Loucy (cell line): ENCODE data around the gene C8G.

Source experiments
- H2AFZ ChIP-seq: fragments of 200-600 bp; sonication (generic); 2 replicates; pipeline ENCODE4 v1.6.0; 2016; ENCODE audit warnings: antibody characterized with exemption, mild to moderate bottlenecking, low read length, moderate library complexity
- H3F3A ChIP-seq: fragments of 200-600 bp; 2 replicates; pipeline ENCODE4 v1.6.0; 2016; ENCODE audit warnings: antibody characterized with exemption, low read depth, mild to moderate bottlenecking
- H3K27me3 ChIP-seq: fragments of 200-600 bp; sonication (generic); 2 replicates; pipeline ENCODE4 v1.6.1; 2014; ENCODE audit warnings: low read length, mild to moderate bottlenecking; ENCODE audit not compliant: insufficient read depth, poor library complexity, severe bottlenecking
- H3K36me3 ChIP-seq: fragments of 200-600 bp; sonication (generic); 2 replicates; pipeline ENCODE4 v1.6.1; 2016; ENCODE audit warnings: low read length; ENCODE audit not compliant: insufficient read depth
- H3K4me1 ChIP-seq: fragments of 200-600 bp; sonication (generic); 2 replicates; pipeline ENCODE4 v1.5.1; 2014; ENCODE audit warnings: low read length, mild to moderate bottlenecking; ENCODE audit not compliant: insufficient read depth, poor library complexity, severe bottlenecking
- H3K4me2 ChIP-seq: fragments of 200-600 bp; sonication (generic); 2 replicates; pipeline ENCODE4 v1.6.0; 2014; ENCODE audit warnings: antibody characterized with exemption, low read length, low read depth, mild to moderate bottlenecking; ENCODE audit not compliant: poor library complexity, severe bottlenecking
- H3K4me3 ChIP-seq: fragments of 200-600 bp; sonication (generic); 2 replicates; pipeline ENCODE4 v1.5.1; 2014; ENCODE audit warnings: low read length, mild to moderate bottlenecking, mixed read lengths; ENCODE audit not compliant: poor library complexity, severe bottlenecking
- H3K79me2 ChIP-seq: fragments of 200-600 bp; sonication (generic); 2 replicates; pipeline ENCODE4 v1.6.1; 2014; ENCODE audit warnings: low read length; ENCODE audit not compliant: insufficient read depth
- H3K9ac ChIP-seq: fragments of 200-600 bp; sonication (generic); 2 replicates; pipeline ENCODE4 v1.6.0; 2014; ENCODE audit warnings: mild to moderate bottlenecking, low read depth, low read length, moderate library complexity; ENCODE audit not compliant: poor library complexity, severe bottlenecking
- H3K9me2 ChIP-seq: fragments of 200-600 bp; sonication (generic); replicated peaks from 2 replicates; pipeline ENCODE4 v1.6.1; 2016; ENCODE audit warnings: low read depth, low read length, mixed read lengths
- H3K9me3 ChIP-seq: fragments of 200-600 bp; sonication (generic); 2 replicates; pipeline ENCODE4 v1.6.1; 2014; ENCODE audit warnings: mild to moderate bottlenecking, antibody characterized with exemption, low read length, low read depth; ENCODE audit not compliant: insufficient read depth
- H4K20me1 ChIP-seq: fragments of 200-600 bp; sonication (generic); 2 replicates; pipeline ENCODE4 v1.6.0; 2014; ENCODE audit warnings: antibody characterized with exemption, low read length, mild to moderate bottlenecking; ENCODE audit not compliant: insufficient read depth, poor library complexity, severe bottlenecking
- EZH2phosphoT487 ChIP-seq: fragments of 200-600 bp; IDR thresholded peaks from 2 replicates; pipeline ENCODE4 v1.6.1; 2018; ENCODE audit warnings: antibody characterized with exemption, mild to moderate bottlenecking, moderate library complexity, borderline replicate concordance
- TF ChIP-seq, protein P1 (sequence below): fragments of 200-600 bp; sonication (generic); conservative IDR thresholded peaks from 2 replicates; pipeline ENCODE4 v1.5.1; 2014; ENCODE audit warnings: mild to moderate bottlenecking, antibody characterized with exemption, low read length

The C8G gene

DNA sequence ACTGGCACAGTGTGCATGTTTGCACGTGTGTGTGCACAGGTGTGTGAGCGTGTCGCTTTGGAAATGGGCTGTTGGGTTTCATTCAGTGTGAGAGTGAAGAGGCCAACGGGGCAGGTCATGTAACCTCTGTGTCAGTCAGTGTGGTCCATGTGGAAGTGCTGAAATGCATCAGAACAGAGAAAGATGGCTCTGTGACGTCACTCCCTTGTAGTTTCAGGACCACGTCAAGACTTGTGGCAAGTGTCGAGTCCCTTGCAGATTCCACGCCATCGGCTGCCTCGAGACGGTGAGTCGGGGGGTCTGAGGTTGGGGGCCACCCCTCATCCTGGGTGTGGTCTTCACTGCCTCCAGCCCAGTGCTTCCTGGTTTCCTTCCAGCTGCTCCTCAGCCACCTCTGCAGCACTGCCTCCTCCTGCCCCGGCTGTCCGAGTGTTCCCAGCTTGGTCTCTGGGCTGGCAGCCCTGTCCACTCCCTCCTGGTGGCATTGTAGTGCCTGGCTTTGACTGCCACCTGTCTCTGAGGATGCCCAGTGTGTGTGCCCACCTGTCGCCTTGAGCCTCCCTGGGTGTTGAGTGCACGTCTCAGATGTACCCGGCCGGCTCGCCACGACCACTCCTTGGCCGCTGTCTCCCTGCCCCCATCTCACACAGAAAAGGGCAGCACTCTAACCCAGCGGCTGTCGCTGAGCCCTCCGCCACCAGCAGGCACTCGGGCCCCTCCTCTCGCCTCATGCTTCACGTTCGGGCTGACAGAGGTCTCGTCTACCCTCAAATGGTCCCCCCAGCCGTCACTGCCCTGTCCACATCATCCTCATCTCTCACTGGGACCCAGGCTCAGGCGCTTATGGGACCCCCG is 28.5 kb upstream of the C8G start:
- H3K9me2 ChIP-seq = no peaks in the 10 kb centered on the region
- no peaks in the 10 kb centered on the region for H4K20me1 ChIP-seq
- H3K36me3 ChIP-seq = peaks cover 69% of the 10 kb centered on the region; the same call in 1 of the 2 replicates
- H3K27me3 ChIP-seq = no peaks in the 10 kb centered on the region
- no peaks in the 10 kb centered on the region for H3K4me1 ChIP-seq
- no peaks in the 10 kb centered on the region for H3K9me3 ChIP-seq
- no peak overlapping the region for H3K4me2 ChIP-seq
- no peaks in the 10 kb centered on the region for H3F3A ChIP-seq
- H3K79me2 ChIP-seq = 0 out of 2 replicates have a peak, but pooled peaks cover 3% of the 10 kb centered on the region
- H3K4me3 ChIP-seq = no peak overlapping the region
- H3K9ac ChIP-seq = no peak overlapping the region
- no peak overlapping the region for H2AFZ ChIP-seq
- TF ChIP-seq, protein P1, sequence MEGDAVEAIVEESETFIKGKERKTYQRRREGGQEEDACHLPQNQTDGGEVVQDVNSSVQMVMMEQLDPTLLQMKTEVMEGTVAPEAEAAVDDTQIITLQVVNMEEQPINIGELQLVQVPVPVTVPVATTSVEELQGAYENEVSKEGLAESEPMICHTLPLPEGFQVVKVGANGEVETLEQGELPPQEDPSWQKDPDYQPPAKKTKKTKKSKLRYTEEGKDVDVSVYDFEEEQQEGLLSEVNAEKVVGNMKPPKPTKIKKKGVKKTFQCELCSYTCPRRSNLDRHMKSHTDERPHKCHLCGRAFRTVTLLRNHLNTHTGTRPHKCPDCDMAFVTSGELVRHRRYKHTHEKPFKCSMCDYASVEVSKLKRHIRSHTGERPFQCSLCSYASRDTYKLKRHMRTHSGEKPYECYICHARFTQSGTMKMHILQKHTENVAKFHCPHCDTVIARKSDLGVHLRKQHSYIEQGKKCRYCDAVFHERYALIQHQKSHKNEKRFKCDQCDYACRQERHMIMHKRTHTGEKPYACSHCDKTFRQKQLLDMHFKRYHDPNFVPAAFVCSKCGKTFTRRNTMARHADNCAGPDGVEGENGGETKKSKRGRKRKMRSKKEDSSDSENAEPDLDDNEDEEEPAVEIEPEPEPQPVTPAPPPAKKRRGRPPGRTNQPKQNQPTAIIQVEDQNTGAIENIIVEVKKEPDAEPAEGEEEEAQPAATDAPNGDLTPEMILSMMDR = no peak
- TF ChIP-seq EZH2phosphoT487 = no peak

DNA sequence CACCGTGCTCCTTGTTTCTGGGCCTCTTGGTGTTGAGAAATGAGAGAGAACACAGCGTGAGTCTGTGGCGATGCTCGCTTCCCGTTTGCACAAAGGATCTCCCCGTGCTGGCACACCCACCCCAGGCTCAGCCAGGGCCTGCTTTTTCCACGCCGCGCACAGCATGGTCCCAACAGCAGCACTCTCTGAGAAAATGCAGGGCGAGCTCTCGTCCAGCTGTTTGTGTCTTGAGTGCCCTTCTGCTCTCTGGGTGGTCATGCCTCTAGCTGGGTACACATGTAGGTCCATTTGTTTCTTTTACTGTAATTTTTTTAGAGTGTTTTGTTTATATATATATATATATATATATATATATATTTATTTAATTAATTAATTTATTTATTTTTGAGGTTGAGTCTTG is 27.1 kb upstream of the C8G start:
- no peak for TF ChIP-seq EZH2phosphoT487
- TF ChIP-seq, protein P1 = no peak
- H3K4me1 ChIP-seq = no peaks in the 10 kb centered on the region
- no peaks in the 10 kb centered on the region for H3F3A ChIP-seq
- H3K36me3 ChIP-seq = peaks cover 77% of the 10 kb centered on the region; the same call in 1 of the 2 replicates
- H3K27me3 ChIP-seq = no peaks in the 10 kb centered on the region
- no peak overlapping the region for H2AFZ ChIP-seq
- no peaks in the 10 kb centered on the region for H4K20me1 ChIP-seq
- no peak overlapping the region for H3K9ac ChIP-seq
- H3K79me2 ChIP-seq = 0 out of 2 replicates have a peak, but pooled peaks cover 3% of the 10 kb centered on the region
- no peaks in the 10 kb centered on the region for H3K9me3 ChIP-seq
- H3K4me2 ChIP-seq = no peak overlapping the region
- H3K9me2 ChIP-seq = no peaks in the 10 kb centered on the region
- no peak overlapping the region for H3K4me3 ChIP-seq

DNA sequence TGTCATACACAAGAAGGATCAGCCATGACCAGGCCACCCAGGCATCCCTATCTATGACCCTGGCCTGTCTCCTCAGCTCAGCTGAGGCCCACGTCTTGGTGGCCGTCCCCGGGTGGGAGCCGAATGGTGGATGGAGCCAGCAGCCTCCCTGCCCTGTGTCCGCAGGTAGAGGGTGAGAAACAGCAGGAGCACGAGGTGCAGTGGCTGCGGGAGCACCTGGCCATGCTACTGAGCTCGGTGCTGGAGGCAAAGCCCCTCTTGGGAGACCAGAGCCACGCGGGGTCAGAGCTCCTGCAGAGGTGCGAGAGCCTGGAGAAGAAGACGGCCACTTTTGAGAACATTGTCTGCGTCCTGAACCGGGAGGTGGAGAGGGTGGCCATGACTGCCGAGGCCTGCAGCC is 25.0 kb upstream of the C8G start:
- Histone ChIP-seq H3K4me1 (no peaks in the 10 kb centered on the region), H4K20me1 (no peaks in the 10 kb centered on the region), H3K4me3 (no peak overlapping the region), H3F3A (no peaks in the 10 kb centered on the region), H3K9ac (no peak overlapping the region), H3K79me2 (0 out of 2 replicates have a peak, but pooled peaks cover 3% of the 10 kb centered on the region), H2AFZ (no peak overlapping the region), H3K36me3 (peaks cover 76% of the 10 kb centered on the region; the same call in 1 of the 2 replicates), H3K4me2 (no peak overlapping the region), H3K9me3 (no peaks in the 10 kb centered on the region), H3K27me3 (no peaks in the 10 kb centered on the region), H3K9me2 (no peaks in the 10 kb centered on the region)
- TF ChIP-seq, protein P1 = no peak
- TF ChIP-seq EZH2phosphoT487 = no peak
